Measurements from ENCODE around the gene JAK1.

JAK1 gene

GRCh38 chr1:64975740-64976139 is 9.4 kb upstream of the JAK1 start:
- Histone ChIP-seq H3K4me3 (ENCODE audit: low read depth, low read length) (no peak overlapping the region), H3K27me3 (ENCODE audit: insufficient read depth, low read depth, severe bottlenecking) (no peaks in the 10 kb centered on the region), H3K36me3 (no peaks in the 10 kb centered on the region), H3K9me3 (ENCODE audit: severe bottlenecking) (no peaks in the 10 kb centered on the region), H3K27ac (no peak overlapping the region)
- no peak for DNase-seq
- TF ChIP-seq CTCF (IDR thresholded peaks at IDR 0.05; ENCODE audit: low read depth, low read length) = no peak

DNA sequence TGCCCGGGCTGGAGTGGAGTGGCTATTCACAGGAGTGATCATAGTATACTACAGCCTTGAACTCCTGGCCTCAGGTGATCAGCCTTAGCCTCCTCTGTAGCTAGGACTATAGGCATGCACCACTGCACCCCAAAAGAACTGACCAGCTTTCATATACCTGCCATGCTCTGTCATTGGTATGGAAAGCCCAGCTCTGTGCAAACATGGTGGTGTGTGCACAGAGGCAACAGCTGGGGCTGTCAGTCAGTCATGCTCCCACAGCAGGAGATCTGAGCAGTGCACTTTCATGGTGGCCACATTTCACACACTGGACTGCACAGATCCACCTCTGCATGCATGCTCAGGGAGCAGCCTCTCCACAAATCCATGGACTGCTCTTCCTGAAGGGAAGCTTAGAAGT is 8.8 kb upstream of the JAK1 start:
- Histone ChIP-seq H3K9me3 (ENCODE audit: severe bottlenecking) (no peaks in the 10 kb centered on the region), H3K27ac (no peak overlapping the region), H3K4me3 (ENCODE audit: low read depth, low read length) (no peak overlapping the region), H3K27me3 (ENCODE audit: insufficient read depth, low read depth, severe bottlenecking) (no peaks in the 10 kb centered on the region), H3K36me3 (no peaks in the 10 kb centered on the region)
- no peak for TF ChIP-seq CTCF (IDR thresholded peaks at IDR 0.05; ENCODE audit: low read depth, low read length)
- DNase-seq = no peak

GRCh38 chr1:64974288-64974825 is 8.0 kb upstream of the JAK1 start:
- H3K9me3 ChIP-seq (ENCODE audit: severe bottlenecking) = no peaks in the 10 kb centered on the region
- TF ChIP-seq CTCF (IDR thresholded peaks at IDR 0.05; ENCODE audit: low read depth, low read length) = no peak
- H3K27ac ChIP-seq = no peak overlapping the region
- H3K27me3 ChIP-seq (ENCODE audit: insufficient read depth, low read depth, severe bottlenecking) = no peaks in the 10 kb centered on the region
- H3K36me3 ChIP-seq = no peaks in the 10 kb centered on the region
- no peak overlapping the region for H3K4me3 ChIP-seq (ENCODE audit: low read depth, low read length)
- peak; percentile 53 for DNase-seq

DNA sequence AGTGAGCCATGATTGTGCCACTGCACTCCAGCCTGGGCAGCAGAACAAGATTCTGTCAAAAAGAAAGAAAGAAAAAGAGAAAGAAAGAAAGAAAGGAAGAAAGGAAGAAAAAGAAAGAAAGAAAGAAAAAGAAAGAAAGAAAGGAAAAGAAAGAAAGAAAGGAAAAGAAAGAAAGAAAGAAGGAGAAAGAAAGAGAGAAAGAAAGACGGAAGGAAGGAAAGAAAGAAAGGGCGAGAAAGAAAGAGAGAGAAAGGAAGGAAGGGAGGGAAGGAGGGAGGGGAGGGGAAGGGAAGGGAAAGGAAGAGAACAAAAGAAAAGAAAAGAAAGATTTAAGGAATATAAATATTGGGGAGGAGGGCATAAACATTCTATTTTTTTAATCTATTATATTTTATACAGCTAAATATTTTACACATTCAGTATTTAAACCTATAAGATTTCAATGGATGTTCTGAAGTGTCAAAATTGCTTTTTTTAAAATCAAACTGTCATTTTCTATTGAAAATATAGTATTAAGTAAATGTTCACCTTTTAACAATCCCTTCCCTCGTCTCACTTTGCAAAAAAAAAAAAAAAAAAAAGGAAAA is 6.8 kb upstream of the JAK1 start:
- H3K36me3 ChIP-seq = no peaks in the 10 kb centered on the region
- DNase-seq = no peak
- no peak overlapping the region for H3K27ac ChIP-seq
- TF ChIP-seq CTCF (IDR thresholded peaks at IDR 0.05; ENCODE audit: low read depth, low read length) = no peak
- H3K4me3 ChIP-seq (ENCODE audit: low read depth, low read length) = no peak overlapping the region
- no peaks in the 10 kb centered on the region for H3K9me3 ChIP-seq (ENCODE audit: severe bottlenecking)
- H3K27me3 ChIP-seq (ENCODE audit: insufficient read depth, low read depth, severe bottlenecking) = no peaks in the 10 kb centered on the region

DNA sequence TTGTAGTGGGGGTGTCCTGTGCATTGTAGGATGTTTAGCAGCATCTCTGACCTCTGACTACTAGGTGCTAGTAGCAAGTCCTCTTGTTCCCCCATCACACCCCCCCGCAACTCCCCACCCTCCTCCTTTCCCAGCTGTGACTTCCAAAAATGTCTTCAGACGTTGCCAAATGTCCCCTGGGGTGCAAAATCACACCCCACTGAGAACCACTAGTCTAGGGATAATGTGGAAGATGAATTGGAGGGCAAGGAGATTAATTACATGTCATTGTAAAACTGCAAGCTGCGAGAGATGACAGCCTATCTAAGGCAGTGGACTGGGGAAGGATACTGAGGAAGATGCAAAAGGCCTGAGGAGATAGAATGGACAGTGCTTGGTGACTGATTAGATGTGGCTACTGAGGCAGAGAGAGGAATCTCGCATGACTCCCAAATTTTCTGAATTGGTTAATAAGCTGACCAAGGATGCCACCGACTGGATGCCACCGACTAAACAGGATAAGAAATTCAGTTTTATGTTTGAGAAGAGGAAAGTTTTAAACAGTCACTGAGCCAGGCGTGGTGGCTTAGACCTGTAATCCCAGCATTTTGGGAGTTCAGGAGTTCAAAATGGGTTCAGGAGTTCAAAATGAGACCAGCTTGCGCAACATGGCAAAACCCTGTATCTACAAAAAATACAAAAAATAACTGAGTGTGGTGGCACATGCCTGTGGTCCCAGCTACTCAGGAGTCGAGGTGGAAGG is 3.1 kb upstream of the JAK1 start:
- Histone ChIP-seq H3K27me3 (ENCODE audit: insufficient read depth, low read depth, severe bottlenecking) (no peaks in the 10 kb centered on the region), H3K36me3 (no peaks in the 10 kb centered on the region), H3K4me3 (ENCODE audit: low read depth, low read length) (no peak overlapping the region), H3K27ac (no peak overlapping the region), H3K9me3 (ENCODE audit: severe bottlenecking) (no peaks in the 10 kb centered on the region)
- DNase-seq = no peak
- TF ChIP-seq CTCF (IDR thresholded peaks at IDR 0.05; ENCODE audit: low read depth, low read length) = no peak

All from WERI-Rb-1 (cell line).